GM12865 (cell line): ENCODE data around the gene ISLR.

Experiments used
- DNase-seq: peaks from one replicate; pipeline ENCODE4 v3.0.0; 2010; ENCODE audit warnings: low read depth
- H3K4me3 ChIP-seq: 2 replicates; pipeline ENCODE4 v1.5.1; 2011; ENCODE audit warnings: mild to moderate bottlenecking, low read depth, low read length, control low read depth
- TF ChIP-seq, protein P1 (sequence below): IDR thresholded peaks from 2 replicates; pipeline ENCODE4 v1.5.1; 2011; ENCODE audit warnings: low read length, control low read depth, low read depth, inconsistent platforms; ENCODE audit not compliant: insufficient read depth; ENCODE audit errors: missing control alignments

The ISLR gene

DNA sequence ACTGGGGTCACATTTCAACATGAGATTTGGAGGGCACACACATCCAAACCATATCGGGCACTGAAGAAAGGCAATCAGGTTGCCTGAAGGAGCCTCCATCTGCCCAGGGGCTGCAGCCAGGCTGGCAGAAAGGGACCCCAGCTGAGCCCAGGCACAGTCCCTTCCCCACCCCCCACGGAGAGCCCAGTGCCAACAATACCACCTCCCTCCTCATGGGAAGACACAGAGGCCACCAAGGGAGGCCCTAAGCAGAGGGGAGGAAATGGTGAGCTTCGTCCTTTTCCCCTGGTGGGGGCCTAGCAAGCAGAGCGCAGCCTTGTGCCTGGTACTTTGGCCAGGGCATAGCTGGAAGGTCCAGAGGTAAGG, 32.1 kb downstream of the ISLR start:
- no peak overlapping the region for H3K4me3 ChIP-seq

DNA sequence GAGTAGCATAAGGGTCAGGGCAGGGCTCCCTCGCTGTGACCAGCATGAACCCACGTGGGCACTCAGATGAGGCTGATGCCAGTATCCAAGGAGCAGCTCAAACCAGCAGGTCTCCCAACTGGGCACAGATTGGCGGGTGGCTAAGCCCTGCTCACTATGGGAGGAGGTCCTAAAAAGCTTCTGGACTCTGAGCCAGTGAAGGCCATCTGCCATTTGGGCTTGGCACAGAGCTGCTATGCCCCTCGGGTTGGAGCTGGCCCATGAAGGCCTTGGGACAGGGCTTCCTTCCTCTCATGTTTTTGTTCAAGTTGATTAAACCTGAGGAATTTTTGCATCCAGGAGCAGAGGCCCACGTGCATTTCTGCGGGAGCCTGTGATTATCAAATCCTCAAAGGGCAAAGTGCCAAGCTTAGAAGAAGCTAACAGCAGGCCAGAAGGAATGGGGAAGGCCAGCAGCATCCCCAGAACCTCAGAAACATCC, 33.3 kb downstream of the ISLR start:
- no peak for DNase-seq
- TF ChIP-seq, protein P1, sequence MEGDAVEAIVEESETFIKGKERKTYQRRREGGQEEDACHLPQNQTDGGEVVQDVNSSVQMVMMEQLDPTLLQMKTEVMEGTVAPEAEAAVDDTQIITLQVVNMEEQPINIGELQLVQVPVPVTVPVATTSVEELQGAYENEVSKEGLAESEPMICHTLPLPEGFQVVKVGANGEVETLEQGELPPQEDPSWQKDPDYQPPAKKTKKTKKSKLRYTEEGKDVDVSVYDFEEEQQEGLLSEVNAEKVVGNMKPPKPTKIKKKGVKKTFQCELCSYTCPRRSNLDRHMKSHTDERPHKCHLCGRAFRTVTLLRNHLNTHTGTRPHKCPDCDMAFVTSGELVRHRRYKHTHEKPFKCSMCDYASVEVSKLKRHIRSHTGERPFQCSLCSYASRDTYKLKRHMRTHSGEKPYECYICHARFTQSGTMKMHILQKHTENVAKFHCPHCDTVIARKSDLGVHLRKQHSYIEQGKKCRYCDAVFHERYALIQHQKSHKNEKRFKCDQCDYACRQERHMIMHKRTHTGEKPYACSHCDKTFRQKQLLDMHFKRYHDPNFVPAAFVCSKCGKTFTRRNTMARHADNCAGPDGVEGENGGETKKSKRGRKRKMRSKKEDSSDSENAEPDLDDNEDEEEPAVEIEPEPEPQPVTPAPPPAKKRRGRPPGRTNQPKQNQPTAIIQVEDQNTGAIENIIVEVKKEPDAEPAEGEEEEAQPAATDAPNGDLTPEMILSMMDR, result no peak

More for the DNA sequence above, 32.1 kb downstream of the ISLR start:
- no peak for DNase-seq
- TF ChIP-seq, protein P1, result no peak

DNA sequence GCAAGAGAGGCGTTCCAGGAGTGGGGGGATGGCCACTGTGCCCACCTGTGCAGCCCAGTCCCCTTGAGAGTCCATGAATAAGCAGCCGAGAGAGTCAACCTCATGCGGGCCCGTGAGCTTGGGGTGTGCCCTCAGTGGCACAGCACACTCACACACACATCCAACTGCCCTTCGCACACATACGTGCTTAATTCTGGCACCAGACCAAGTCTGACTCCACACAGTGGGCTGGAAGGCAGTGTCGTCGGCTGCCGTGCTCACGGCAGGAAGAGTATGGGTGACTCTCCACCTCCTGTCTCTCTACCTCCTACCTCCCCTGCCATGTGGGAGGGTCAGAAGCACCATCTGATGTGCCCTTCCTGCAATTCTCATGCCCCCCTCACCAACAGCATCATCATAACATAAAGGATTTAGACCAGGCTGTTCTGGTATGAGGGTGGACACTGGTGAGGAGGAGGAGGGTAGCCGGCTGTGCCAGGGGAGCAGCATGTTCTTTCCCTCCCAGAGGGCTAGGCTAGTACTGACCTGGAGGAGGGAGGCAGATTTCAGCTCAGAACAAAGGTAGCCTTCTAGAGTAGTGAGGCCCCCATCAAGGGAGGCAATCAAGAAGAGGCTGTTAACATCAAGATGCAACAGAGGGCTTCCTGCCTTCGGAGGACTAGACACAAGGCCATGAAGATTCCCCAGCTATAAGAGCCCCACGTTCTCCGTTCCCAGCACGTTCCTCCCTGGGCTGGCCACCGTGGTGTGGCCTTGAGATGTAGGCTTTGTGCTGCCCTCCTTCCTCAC, 34.3 kb downstream of the ISLR start:
- TF ChIP-seq, protein P1, result no peak
- no peak for DNase-seq
- H3K4me3 ChIP-seq, result no peak overlapping the region

More for the DNA sequence above, 33.3 kb downstream of the ISLR start:
- H3K4me3 ChIP-seq, result no peak overlapping the region

DNA sequence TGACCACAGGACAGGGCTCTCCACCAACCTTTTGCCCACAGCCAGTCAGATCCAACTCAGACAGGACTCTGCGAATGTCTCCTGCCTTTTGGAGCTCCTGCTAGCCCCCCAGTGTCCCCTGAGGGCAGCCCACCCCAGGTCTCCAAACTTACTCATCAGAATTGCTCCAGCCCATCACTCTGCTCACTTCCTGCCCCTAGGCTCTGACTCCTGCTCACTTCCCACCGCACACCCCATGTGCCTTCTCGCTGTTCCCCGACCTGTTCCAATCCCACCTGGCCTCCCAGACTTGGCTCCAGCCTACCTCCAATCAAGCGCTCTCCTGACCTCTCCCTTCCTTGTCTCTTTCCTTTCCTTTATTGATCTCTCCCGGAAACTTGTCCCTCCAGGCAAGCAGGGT, 35.0 kb downstream of the ISLR start:
- DNase-seq, result no peak
- H3K4me3 ChIP-seq, result no peak overlapping the region
- TF ChIP-seq, protein P1, result no peak

DNA sequence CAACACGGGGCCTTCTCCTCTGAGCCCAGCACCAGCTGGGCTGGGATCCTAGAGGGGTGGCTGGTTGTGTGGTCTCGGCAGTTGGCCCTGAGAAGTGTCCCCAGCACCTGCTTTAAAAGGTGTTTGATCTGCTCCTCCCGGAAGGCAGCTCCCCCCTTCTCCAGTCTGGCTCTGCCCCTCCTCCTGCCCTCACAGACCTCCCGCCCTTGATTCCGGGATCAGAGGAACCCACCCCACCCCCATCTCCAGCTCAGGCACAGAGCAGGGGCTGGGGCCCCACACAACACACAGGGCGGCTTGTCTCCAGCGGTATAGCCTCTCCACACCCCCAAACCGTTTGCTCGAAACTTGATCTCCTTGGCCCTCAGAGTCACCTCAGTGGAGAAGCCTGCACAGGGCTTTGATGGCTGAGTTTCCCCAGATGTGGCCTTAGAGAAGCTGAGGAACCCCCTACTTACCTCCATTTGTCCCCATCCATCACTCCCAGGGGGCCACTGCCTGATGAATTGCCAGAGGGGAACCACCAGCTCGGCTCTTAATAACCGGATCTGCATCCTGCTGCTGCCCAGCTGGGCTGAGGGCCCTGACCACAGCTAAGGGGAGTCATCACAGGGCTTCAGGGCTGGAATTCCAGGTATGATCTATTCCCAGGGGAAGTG, 35.5 kb downstream of the ISLR start:
- no peak for DNase-seq

DNA sequence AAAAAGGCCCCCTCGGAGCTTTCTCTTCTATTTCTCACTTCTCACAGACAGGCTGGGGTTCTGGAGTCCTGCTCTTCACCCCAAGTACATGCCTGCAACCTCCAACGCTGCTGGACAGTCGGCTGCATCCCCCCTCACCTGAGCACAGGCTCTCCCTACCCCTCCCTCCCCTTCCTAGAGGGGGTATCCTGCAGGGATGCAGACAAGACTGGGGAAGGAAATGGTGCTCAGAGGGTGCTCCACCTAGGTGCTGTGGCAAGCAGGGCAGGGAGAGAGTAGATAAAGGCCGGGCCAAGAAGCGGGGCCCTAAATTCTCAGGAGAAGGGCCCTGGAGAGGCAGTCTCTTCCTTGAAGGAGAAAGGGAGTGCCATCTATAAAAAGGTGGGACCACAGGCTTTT, 36.0 kb downstream of the ISLR start:
- DNase-seq, result no peak
- TF ChIP-seq, protein P1, result no peak
- H3K4me3 ChIP-seq, result no peak overlapping the region

More for the DNA sequence above, 35.5 kb downstream of the ISLR start:
- H3K4me3 ChIP-seq, result no peak overlapping the region
- TF ChIP-seq, protein P1, result no peak
